Measurements from ENCODE around the gene OSCP1. TPM values are rescaled to one million over a fixed set of nuclear protein-coding genes. Genes with fewer than 3 reads are reported as not detected.

OSCP1 gene
- total RNA-seq, 1 donor from 2014 or later, result 17.1 TPM

DNA sequence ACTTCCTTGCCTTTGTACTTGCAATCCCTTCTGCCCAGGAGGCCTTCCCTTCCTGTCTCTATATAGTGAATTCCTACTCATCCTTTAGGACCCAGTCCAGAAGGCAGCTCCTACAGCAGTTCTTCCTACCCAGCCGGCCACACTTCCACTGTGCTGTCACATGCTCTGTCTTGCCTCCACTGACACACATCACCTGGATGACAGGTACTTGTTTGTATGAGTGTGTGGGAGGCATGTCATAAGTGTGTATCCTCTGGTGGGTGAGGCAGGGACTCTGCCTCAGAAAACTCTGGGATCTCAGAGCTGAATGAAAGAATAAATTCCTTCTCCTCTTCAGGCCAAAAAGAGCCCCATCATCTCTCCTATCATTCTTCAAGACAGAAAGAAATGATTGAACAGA is 5.1 kb upstream of the OSCP1 start:
- no peak for ATAC-seq
- H3K4me1 ChIP-seq, result peaks cover 25% of the 10 kb centered on the region
- H3K27ac ChIP-seq, result no peak overlapping the region
- no peaks in the 10 kb centered on the region for H3K27me3 ChIP-seq (ENCODE audit: low read depth)
- intact Hi-C loops (cut with DNase I), result no loop called here
- H3K36me3 ChIP-seq, result peaks cover 57% of the 10 kb centered on the region
- H3K9me3 ChIP-seq, result no peaks in the 10 kb centered on the region
- TF ChIP-seq, protein P1, sequence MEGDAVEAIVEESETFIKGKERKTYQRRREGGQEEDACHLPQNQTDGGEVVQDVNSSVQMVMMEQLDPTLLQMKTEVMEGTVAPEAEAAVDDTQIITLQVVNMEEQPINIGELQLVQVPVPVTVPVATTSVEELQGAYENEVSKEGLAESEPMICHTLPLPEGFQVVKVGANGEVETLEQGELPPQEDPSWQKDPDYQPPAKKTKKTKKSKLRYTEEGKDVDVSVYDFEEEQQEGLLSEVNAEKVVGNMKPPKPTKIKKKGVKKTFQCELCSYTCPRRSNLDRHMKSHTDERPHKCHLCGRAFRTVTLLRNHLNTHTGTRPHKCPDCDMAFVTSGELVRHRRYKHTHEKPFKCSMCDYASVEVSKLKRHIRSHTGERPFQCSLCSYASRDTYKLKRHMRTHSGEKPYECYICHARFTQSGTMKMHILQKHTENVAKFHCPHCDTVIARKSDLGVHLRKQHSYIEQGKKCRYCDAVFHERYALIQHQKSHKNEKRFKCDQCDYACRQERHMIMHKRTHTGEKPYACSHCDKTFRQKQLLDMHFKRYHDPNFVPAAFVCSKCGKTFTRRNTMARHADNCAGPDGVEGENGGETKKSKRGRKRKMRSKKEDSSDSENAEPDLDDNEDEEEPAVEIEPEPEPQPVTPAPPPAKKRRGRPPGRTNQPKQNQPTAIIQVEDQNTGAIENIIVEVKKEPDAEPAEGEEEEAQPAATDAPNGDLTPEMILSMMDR (IDR thresholded peaks at IDR 0.05), result no peak
- H3K4me3 ChIP-seq, result no peak overlapping the region
- DNase-seq, result no peak

- TF ChIP-seq, protein P1 (IDR thresholded peaks at IDR 0.05), result no peak
- intact Hi-C loops (cut with DNase I), result no loop called here
- Histone ChIP-seq H3K9me3 (no peaks in the 10 kb centered on the region), H3K4me1 (peaks cover 36% of the 10 kb centered on the region), H3K36me3 (peaks cover 41% of the 10 kb centered on the region), H3K27ac (no peak overlapping the region), H3K4me3 (no peak overlapping the region), H3K27me3 (ENCODE audit: low read depth) (no peaks in the 10 kb centered on the region)
- no peak for ATAC-seq
- DNase-seq, result no peak
Measured at GRCh38 chr1:36453600-36454388, 3.5 kb upstream of the OSCP1 start.

DNA sequence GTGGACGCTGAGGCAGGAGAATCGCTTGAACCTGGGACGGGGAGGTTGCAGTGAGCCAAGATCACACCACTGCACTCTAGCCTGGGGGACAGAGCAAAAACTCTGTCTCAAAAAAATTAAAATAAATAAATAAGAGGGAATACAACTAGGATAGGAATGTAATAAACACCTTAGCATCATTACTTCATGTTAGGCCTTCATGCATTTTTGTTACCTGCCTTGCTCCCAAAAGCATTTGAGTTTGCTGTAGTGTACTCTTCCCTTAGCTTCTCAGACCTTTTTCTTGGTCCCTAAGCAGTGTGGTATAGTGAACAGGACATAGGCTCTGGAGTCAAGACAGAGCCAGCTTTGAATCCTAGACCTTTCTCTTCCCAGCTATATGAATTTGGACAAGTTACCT is 2.8 kb upstream of the OSCP1 start:
- H3K4me3 ChIP-seq, result no peak overlapping the region
- peaks cover 30% of the 10 kb centered on the region for H3K4me1 ChIP-seq
- DNase-seq, result no peak
- intact Hi-C loops (cut with DNase I), result no loop called here
- no peaks in the 10 kb centered on the region for H3K27me3 ChIP-seq (ENCODE audit: low read depth)
- no peak overlapping the region for H3K27ac ChIP-seq
- ATAC-seq, result no peak
- TF ChIP-seq, protein P1 (IDR thresholded peaks at IDR 0.05), result no peak
- no peaks in the 10 kb centered on the region for H3K9me3 ChIP-seq
- peaks cover 36% of the 10 kb centered on the region for H3K36me3 ChIP-seq

DNA sequence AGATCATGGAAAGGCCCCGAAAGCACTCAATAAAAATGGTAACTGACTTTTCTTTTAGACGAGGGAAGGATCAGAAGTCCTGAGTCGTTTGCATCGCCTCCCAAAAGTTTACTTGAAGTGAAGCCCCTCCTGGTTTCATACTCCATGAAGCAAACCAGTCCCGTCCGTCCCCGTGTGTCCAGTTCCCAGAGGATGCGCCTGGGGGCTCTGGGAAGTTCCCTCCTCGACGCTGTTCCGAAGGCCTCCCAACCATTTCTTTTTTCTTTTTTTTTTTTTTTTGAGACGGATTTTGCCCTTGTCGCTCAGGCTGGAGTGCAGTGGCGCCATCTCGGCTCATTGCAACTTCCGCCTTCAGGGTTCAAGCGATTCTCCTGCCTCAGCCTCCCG is 661 bp upstream of the OSCP1 start:
- ATAC-seq (peak in 1 of 2 donors; percentile 12), DNase-seq (no peak)
- Histone ChIP-seq H3K9me3 (no peaks in the 10 kb centered on the region), H3K27ac (peak overlapping the region; percentile 98), H3K27me3 (ENCODE audit: low read depth) (no peaks in the 10 kb centered on the region), H3K4me1 (peaks cover 15% of the 10 kb centered on the region), H3K36me3 (peaks cover 18% of the 10 kb centered on the region), H3K4me3 (peak overlapping the region; percentile 69)
- intact Hi-C loops (cut with DNase I), result no loop called here
- TF ChIP-seq, protein P1 (IDR thresholded peaks at IDR 0.05), result no peak

GRCh38 chr1:36448530-36449056 is 1.7 kb downstream of the OSCP1 start:
- DNase-seq, result no peak
- TF ChIP-seq, protein P1 (IDR thresholded peaks at IDR 0.05), result no peak
- H3K36me3 ChIP-seq, result no peaks in the 10 kb centered on the region
- H3K9me3 ChIP-seq, result no peaks in the 10 kb centered on the region
- H3K27ac ChIP-seq, result no peak overlapping the region
- no peak for ATAC-seq
- no peaks in the 10 kb centered on the region for H3K27me3 ChIP-seq (ENCODE audit: low read depth)
- peaks cover 15% of the 10 kb centered on the region for H3K4me1 ChIP-seq
- no peak overlapping the region for H3K4me3 ChIP-seq
- intact Hi-C loops (cut with DNase I), result no loop called here
